GM23338 (cell line): ENCODE measurements around the gene CNOT11. TPM values are rescaled to one million over a fixed set of nuclear protein-coding genes. Genes with fewer than 3 reads are reported as not detected.

Experiments
- ATAC-seq: fragments of 200-7000 bp; cut with Tn5 transposase; 3 replicates; pipeline ENCODE4 v1.9.1; 2020
- DNase-seq: peaks from one replicate; pipeline ENCODE4 v3.0.0-alpha.2; 2015; ENCODE audit warnings: low spot score
- H2AFZ ChIP-seq: fragments of 200-600 bp; sonication (generic); 2 replicates; pipeline ENCODE4 v1.8.0; 2016; ENCODE audit warnings: antibody characterized with exemption, mild to moderate bottlenecking, moderate library complexity
- H3F3A ChIP-seq: fragments of 200-600 bp; sonication (generic); replicated peaks from 2 replicates; pipeline ENCODE4 v1.8.0; 2017; ENCODE audit warnings: antibody characterized with exemption, mixed run types, low read depth
- H3K27ac ChIP-seq: fragments of 200-600 bp; sonication (generic); 2 replicates; pipeline ENCODE4 v1.6.1; 2016; ENCODE audit warnings: low read depth
- H3K27me3 ChIP-seq: fragments of 200-600 bp; sonication (generic); 2 replicates; pipeline ENCODE4 v1.8.0; 2016; ENCODE audit warnings: mild to moderate bottlenecking, mixed run types, moderate library complexity; ENCODE audit not compliant: insufficient read depth
- H3K36me3 ChIP-seq: fragments of 200-600 bp; sonication (generic); 2 replicates; pipeline ENCODE4 v1.8.0; 2016; ENCODE audit warnings: mild to moderate bottlenecking; ENCODE audit not compliant: insufficient read depth
- H3K4me1 ChIP-seq: fragments of 200-600 bp; sonication (generic); 2 replicates; pipeline ENCODE4 v1.8.0; 2016; ENCODE audit warnings: mild to moderate bottlenecking, moderate library complexity; ENCODE audit not compliant: insufficient read depth
- H3K4me2 ChIP-seq: fragments of 200-600 bp; sonication (generic); 2 replicates; pipeline ENCODE4 v1.7.1; 2017; ENCODE audit warnings: mixed run types
- H3K4me3 ChIP-seq: fragments of 200-600 bp; sonication (generic); 2 replicates; pipeline ENCODE4 v1.6.1; 2016; ENCODE audit warnings: mixed run types
- H3K79me2 ChIP-seq: fragments of 200-600 bp; sonication (generic); replicated peaks from 2 replicates; pipeline ENCODE4 v1.8.0; 2017; ENCODE audit warnings: mild to moderate bottlenecking; ENCODE audit not compliant: insufficient read depth
- H3K9me2 ChIP-seq: fragments of 200-600 bp; sonication (generic); 2 replicates; pipeline ENCODE4 v1.8.0; 2017; ENCODE audit not compliant: insufficient read depth
- H4K20me1 ChIP-seq: fragments of 200-600 bp; sonication (generic); replicated peaks from 2 replicates; pipeline ENCODE4 v1.8.0; 2017; ENCODE audit warnings: mild to moderate bottlenecking; ENCODE audit not compliant: insufficient read depth
- H3K27ac Mint-ChIP-seq: 2 replicates; pipeline ENCODE4 v1.8.0; 2020; ENCODE audit warnings: inconsistent platforms, mild to moderate bottlenecking, moderate library complexity, mixed read lengths
- H3K27me3 Mint-ChIP-seq: 3 replicates; pipeline ENCODE4 v1.8.0; 2022; ENCODE audit warnings: low read depth, mild to moderate bottlenecking, moderate library complexity, mixed read lengths, inconsistent platforms; ENCODE audit not compliant: insufficient read depth, poor library complexity
- H3K36me3 Mint-ChIP-seq: 3 replicates; pipeline ENCODE4 v1.8.0; 2021; ENCODE audit warnings: low read depth, mild to moderate bottlenecking, inconsistent platforms, moderate library complexity, mixed read lengths
- H3K4me1 Mint-ChIP-seq: 3 replicates; pipeline ENCODE4 v1.8.0; 2020; ENCODE audit warnings: mild to moderate bottlenecking, inconsistent platforms, mixed read lengths
- H3K4me3 Mint-ChIP-seq: 3 replicates; pipeline ENCODE4 v1.8.0; 2021; ENCODE audit warnings: moderate library complexity, mild to moderate bottlenecking, inconsistent platforms, mixed read lengths
- H3K9me3 Mint-ChIP-seq: 3 replicates; pipeline ENCODE4 v1.8.0; 2020; ENCODE audit warnings: moderate library complexity, mild to moderate bottlenecking, inconsistent platforms, mixed read lengths
- CREB1 ChIP-seq: fragments of 250-450 bp; sonication (Bioruptor Pico); IDR thresholded peaks from 2 replicates; pipeline ENCODE4 v1.5.0; 2020; ENCODE audit warnings: low read depth, mild to moderate bottlenecking, moderate library complexity
- CTCF ChIP-seq, 2 experiments: fragments of 200-600 bp in 1 of 2; sonication (generic) in 1 of 2; conservative IDR thresholded peaks; 2 replicates each; pipeline versions ENCODE4 v1.5.1 to v1.6.1; 2016 to 2017; ENCODE audit warnings: antibody characterized with exemption in 2 of 2, low read depth in 2 of 2, mild to moderate bottlenecking in 2 of 2, moderate library complexity in 1 of 2
- ETS1 ChIP-seq: IDR thresholded peaks from 2 replicates; pipeline ENCODE4 v1.6.1; 2016; ENCODE audit warnings: antibody characterized with exemption
- EZH2 ChIP-seq: fragments of 200-600 bp; sonication (generic); IDR thresholded peaks from one replicate; pipeline ENCODE4 v1.8.0; 2017; ENCODE audit warnings: antibody characterized with exemption, mild to moderate bottlenecking, low read depth; ENCODE audit not compliant: unreplicated experiment
- EZH2phosphoT487 ChIP-seq: fragments of 200-600 bp; sonication (generic); IDR thresholded peaks from one replicate; pipeline ENCODE4 v1.8.1; 2018; ENCODE audit warnings: antibody characterized with exemption; ENCODE audit not compliant: unreplicated experiment
- JUNB ChIP-seq: IDR thresholded peaks from one replicate; pipeline ENCODE4 v1.6.1; 2016; ENCODE audit warnings: antibody characterized with exemption; ENCODE audit not compliant: unreplicated experiment
- NANOG ChIP-seq: IDR thresholded peaks from 2 replicates; pipeline ENCODE4 v1.6.1; 2016; ENCODE audit warnings: antibody characterized with exemption, borderline replicate concordance
- POLR2AphosphoS5 ChIP-seq: IDR thresholded peaks from 2 replicates; pipeline ENCODE4 v1.6.1; 2016; ENCODE audit warnings: antibody characterized with exemption, low read depth
- REST ChIP-seq: IDR thresholded peaks from one replicate; pipeline ENCODE4 v1.6.1; 2018; ENCODE audit warnings: antibody characterized with exemption; ENCODE audit not compliant: unreplicated experiment
- STAT1 ChIP-seq: IDR thresholded peaks from one replicate; pipeline ENCODE4 v1.6.1; 2016; ENCODE audit warnings: antibody characterized with exemption; ENCODE audit not compliant: unreplicated experiment
- ZNF114 ChIP-seq: fragments of 250-450 bp; sonication (Bioruptor Pico); IDR thresholded peaks from 2 replicates; pipeline ENCODE4 v1.5.0; 2020; ENCODE audit warnings: mild to moderate bottlenecking, moderate library complexity
- ZNF331 ChIP-seq: fragments of 250-450 bp; sonication (Bioruptor Pico); IDR thresholded peaks from 2 replicates; pipeline ENCODE4 v1.5.0; 2020; ENCODE audit warnings: low read depth, mild to moderate bottlenecking, moderate library complexity
- ZNF462 ChIP-seq: fragments of 250-450 bp; sonication (Bioruptor Pico); IDR thresholded peaks from 2 replicates; pipeline ENCODE4 v1.5.0; 2020; ENCODE audit warnings: mild to moderate bottlenecking, moderate library complexity
- polyA plus RNA-seq: library from polyadenylated mRNA; unstranded; fragments of >200 nt; fragmentation: Nextera tagmentation; extraction: Ambion mirVana; gene quantifications from 2 replicates; pipeline ENCODE4 v1.2.1, GENCODE V29; 2016
- total RNA-seq: library from RNA; depleted of rRNA; stranded (reverse); fragments of >200 nt; shearing (Covaris generic); gene quantifications from 2 replicates; pipeline ENCODE4 v1.2.3, GENCODE V29; 2014

CNOT11 gene
- total and polyA plus RNA-seq, 2 experiments from 2014 or later = 34.8 to 74.2 TPM

GRCh38 chr2:101230541-101231001 lies 22.1 kb upstream of the CNOT11 start:
- H2AFZ ChIP-seq = no peak overlapping the region
- H3K9me2 ChIP-seq = peaks cover 14% of the 10 kb centered on the region; the same call in 1 of the 2 replicates
- H3K27me3 Mint-ChIP-seq = no peaks in the 10 kb centered on the region
- no peaks in the 10 kb centered on the region for H3F3A ChIP-seq
- H3K79me2 ChIP-seq = no peaks in the 10 kb centered on the region
- no peak for TF ChIP-seq EZH2
- TF ChIP-seq ZNF331 (CRISPR knock-in tag) = no peak
- no peak for TF ChIP-seq ZNF114 (CRISPR knock-in tag)
- TF ChIP-seq STAT1 = no peak
- no peak for TF ChIP-seq ETS1
- no peak for TF ChIP-seq CTCF (conservative IDR thresholded peaks at IDR 0.05; ENCODE audit: low read depth in 2 of 2)
- no peak for TF ChIP-seq POLR2AphosphoS5
- TF ChIP-seq JUNB = no peak
- no peak for TF ChIP-seq REST
- TF ChIP-seq EZH2phosphoT487 = no peak
- TF ChIP-seq CREB1 (CRISPR knock-in tag) = no peak
- TF ChIP-seq NANOG = no peak
- no peak for TF ChIP-seq ZNF462 (CRISPR knock-in tag)
- H3K4me1 ChIP-seq = no peaks in the 10 kb centered on the region
- no peaks in the 10 kb centered on the region for H3K36me3 ChIP-seq
- DNase-seq (no peak), ATAC-seq (no peak)
- H3K4me3 Mint-ChIP-seq = no peak overlapping the region
- no peak overlapping the region for H3K27ac Mint-ChIP-seq
- H3K27me3 ChIP-seq = no peaks in the 10 kb centered on the region
- no peak overlapping the region for H3K4me3 ChIP-seq
- H3K36me3 Mint-ChIP-seq = peaks cover 17% of the 10 kb centered on the region; the same call in 2 of the 3 replicates
- H3K9me3 Mint-ChIP-seq = peaks cover 15% of the 10 kb centered on the region
- H4K20me1 ChIP-seq = no peaks in the 10 kb centered on the region
- no peak overlapping the region for H3K4me2 ChIP-seq
- no peaks in the 10 kb centered on the region for H3K4me1 Mint-ChIP-seq
- no peak overlapping the region for H3K27ac ChIP-seq
